B cell (primary cell): Measurements from ENCODE around the gene KCTD7.
"Not testable (repeated sequence)": the region's sequence is repeated elsewhere in the genome, so short reads cannot be mapped to it uniquely, and the experiment has no call there.

ENCODE experiments used
- EZH2 ChIP-seq: IDR thresholded peaks from 2 replicates; pipeline ENCODE4 v1.6.1; 2012; ENCODE audit warnings: borderline replicate concordance, low read depth, mild to moderate bottlenecking, moderate library complexity, low read length; ENCODE audit not compliant: insufficient read depth, poor library complexity, severe bottlenecking
- TF ChIP-seq, protein P1 (sequence below): fragments of 200-600 bp; IDR thresholded peaks from one replicate; pipeline ENCODE4 v1.8.0; 2022; ENCODE audit warnings: antibody characterized with exemption, mild to moderate bottlenecking

DNA sequence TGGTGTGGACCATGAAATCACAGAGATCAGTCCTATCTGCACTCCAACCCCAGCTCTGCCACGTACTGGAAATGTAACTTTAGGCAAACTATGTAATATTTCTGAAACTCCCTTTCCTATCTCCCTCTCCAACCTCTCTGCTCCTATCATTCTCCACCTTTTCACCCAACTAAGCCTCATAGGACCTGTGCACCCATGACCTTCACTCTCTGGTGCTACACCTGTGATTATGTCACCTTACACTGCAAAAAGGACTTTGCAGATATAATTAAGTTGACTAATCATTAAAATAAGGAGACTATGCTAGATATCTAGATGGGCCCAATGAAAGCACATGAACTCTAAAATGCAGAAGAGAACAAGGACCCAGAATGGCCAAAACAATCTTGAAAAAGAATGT, 48.3 kb upstream of the KCTD7 start:
- TF ChIP-seq, protein P1, sequence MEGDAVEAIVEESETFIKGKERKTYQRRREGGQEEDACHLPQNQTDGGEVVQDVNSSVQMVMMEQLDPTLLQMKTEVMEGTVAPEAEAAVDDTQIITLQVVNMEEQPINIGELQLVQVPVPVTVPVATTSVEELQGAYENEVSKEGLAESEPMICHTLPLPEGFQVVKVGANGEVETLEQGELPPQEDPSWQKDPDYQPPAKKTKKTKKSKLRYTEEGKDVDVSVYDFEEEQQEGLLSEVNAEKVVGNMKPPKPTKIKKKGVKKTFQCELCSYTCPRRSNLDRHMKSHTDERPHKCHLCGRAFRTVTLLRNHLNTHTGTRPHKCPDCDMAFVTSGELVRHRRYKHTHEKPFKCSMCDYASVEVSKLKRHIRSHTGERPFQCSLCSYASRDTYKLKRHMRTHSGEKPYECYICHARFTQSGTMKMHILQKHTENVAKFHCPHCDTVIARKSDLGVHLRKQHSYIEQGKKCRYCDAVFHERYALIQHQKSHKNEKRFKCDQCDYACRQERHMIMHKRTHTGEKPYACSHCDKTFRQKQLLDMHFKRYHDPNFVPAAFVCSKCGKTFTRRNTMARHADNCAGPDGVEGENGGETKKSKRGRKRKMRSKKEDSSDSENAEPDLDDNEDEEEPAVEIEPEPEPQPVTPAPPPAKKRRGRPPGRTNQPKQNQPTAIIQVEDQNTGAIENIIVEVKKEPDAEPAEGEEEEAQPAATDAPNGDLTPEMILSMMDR = not testable (repeated sequence)
- not testable (repeated sequence) for TF ChIP-seq EZH2
